ENCODE data around the gene MTR. TPM values are rescaled to one million over a fixed set of nuclear protein-coding genes. Genes with fewer than 3 reads are reported as not detected.
A peak's percentile ranks its signal among the peaks of the same experiment; 100 is the strongest.

MTR gene
- total RNA-seq, 1 donor from 2014 or later, result 35.8 TPM

GRCh38 chr1:236773919-236774318 lies 21.2 kb upstream of the MTR start:
- TF ChIP-seq EZH2 (IDR thresholded peaks at IDR 0.05; ENCODE audit: insufficient read depth, low read length) (no peak), CTCF (IDR thresholded peaks at IDR 0.05; ENCODE audit: insufficient read depth, low read depth, low read length) (no peak)
- Histone ChIP-seq H3K36me3 (ENCODE audit: insufficient read depth, low read length) (no peaks in the 10 kb centered on the region), H3K9me3 (ENCODE audit: insufficient read depth, low read depth, low read length) (no peaks in the 10 kb centered on the region), H3K27me3 (ENCODE audit: insufficient read depth, low read length) (no peaks in the 10 kb centered on the region), H3K9ac (ENCODE audit: low read length) (no peak overlapping the region), H3K27ac (ENCODE audit: low read depth, low read length) (no peak overlapping the region), H3K4me3 (ENCODE audit: insufficient read depth, low read depth, low read length) (no peak overlapping the region), H2AFZ (ENCODE audit: low read depth, low read length) (no peak overlapping the region), H3K4me2 (ENCODE audit: low read length) (no peak overlapping the region), H3K79me2 (ENCODE audit: insufficient read depth, low read length) (no peaks in the 10 kb centered on the region), H4K20me1 (ENCODE audit: insufficient read depth, low read length) (no peaks in the 10 kb centered on the region), H3K4me1 (ENCODE audit: insufficient read depth, low read length) (no peaks in the 10 kb centered on the region)
- FAIRE-seq (no peak), DNase-seq (ENCODE audit: low read depth) (no peak)
- no peaks in the 10 kb centered on the region for H3K36me3 Mint-ChIP-seq (ENCODE audit: low read depth, unreplicated experiment)
- H3K27ac Mint-ChIP-seq (ENCODE audit: unreplicated experiment), result no peak overlapping the region
- H3K27me3 Mint-ChIP-seq (ENCODE audit: low read depth, unreplicated experiment), result peaks cover 8% of the 10 kb centered on the region
- peaks cover 3% of the 10 kb centered on the region for H3K9me3 Mint-ChIP-seq (ENCODE audit: unreplicated experiment)
- H3K4me3 Mint-ChIP-seq (ENCODE audit: unreplicated experiment), result no peak overlapping the region
- peaks cover 4% of the 10 kb centered on the region for H3K4me1 Mint-ChIP-seq (ENCODE audit: low read depth, unreplicated experiment)

GRCh38 chr1:236774926-236775325 lies 20.2 kb upstream of the MTR start:
- no peak for DNase-seq (ENCODE audit: low read depth)

More at GRCh38 chr1:236774926-236775325, 20.2 kb upstream of the MTR start:
- Histone ChIP-seq H2AFZ (ENCODE audit: low read depth, low read length) (no peak overlapping the region), H3K36me3 (ENCODE audit: insufficient read depth, low read length) (no peaks in the 10 kb centered on the region), H3K4me3 (ENCODE audit: insufficient read depth, low read depth, low read length) (no peak overlapping the region), H3K79me2 (ENCODE audit: insufficient read depth, low read length) (no peaks in the 10 kb centered on the region), H3K4me1 (ENCODE audit: insufficient read depth, low read length) (no peaks in the 10 kb centered on the region), H4K20me1 (ENCODE audit: insufficient read depth, low read length) (no peaks in the 10 kb centered on the region), H3K4me2 (ENCODE audit: low read length) (no peak overlapping the region), H3K9ac (ENCODE audit: low read length) (no peak overlapping the region), H3K27me3 (ENCODE audit: insufficient read depth, low read length) (no peaks in the 10 kb centered on the region), H3K9me3 (ENCODE audit: insufficient read depth, low read depth, low read length) (peaks cover 3% of the 10 kb centered on the region), H3K27ac (ENCODE audit: low read depth, low read length) (no peak overlapping the region)
- H3K4me1 Mint-ChIP-seq (ENCODE audit: low read depth, unreplicated experiment), result peaks cover 4% of the 10 kb centered on the region
- no peak for FAIRE-seq
- no peaks in the 10 kb centered on the region for H3K36me3 Mint-ChIP-seq (ENCODE audit: low read depth, unreplicated experiment)
- no peak for TF ChIP-seq EZH2 (IDR thresholded peaks at IDR 0.05; ENCODE audit: insufficient read depth, low read length)
- TF ChIP-seq CTCF (IDR thresholded peaks at IDR 0.05; ENCODE audit: insufficient read depth, low read depth, low read length), result peak; percentile 7
- H3K4me3 Mint-ChIP-seq (ENCODE audit: unreplicated experiment), result no peak overlapping the region
- peaks cover 7% of the 10 kb centered on the region for H3K9me3 Mint-ChIP-seq (ENCODE audit: unreplicated experiment)
- peaks cover 6% of the 10 kb centered on the region for H3K27me3 Mint-ChIP-seq (ENCODE audit: low read depth, unreplicated experiment)
- H3K27ac Mint-ChIP-seq (ENCODE audit: unreplicated experiment), result no peak overlapping the region
